Activated CD4-positive, alpha-beta T cell treated with anti-CD3 and anti-CD28 coated beads, Interleukin-2, amount 10 ng/mL, durations not matched to agents 7 days and 5 days (primary cell): ENCODE data around the gene APOC4. TPM values are rescaled to one million over a fixed set of nuclear protein-coding genes. Genes with fewer than 3 reads are reported as not detected.
"Not testable (repeated sequence)": the region's sequence is repeated elsewhere in the genome, so short reads cannot be mapped to it uniquely, and the experiment has no call there.

ENCODE experiments used
- CTCF ChIA-PET: fragments of 350-600 bp; sonication (Branson Sonifier 250); formaldehyde crosslinking; loops from one replicate; lab custom pipeline; 2021; ENCODE audit warnings: antibody characterized with exemption; lab: Charles Lee
- POLR2A ChIA-PET: fragments of 350-600 bp; sonication (Branson Sonifier 250); formaldehyde crosslinking; loops from one replicate; lab custom pipeline; 2021; ENCODE audit warnings: antibody characterized with exemption; lab: Charles Lee
- DNase-seq: peaks from one replicate; pipeline ENCODE4 v3.0.0-alpha.2; 2020
- H3K27ac Mint-ChIP-seq: one replicate; pipeline ENCODE4 v1.8.0; 2021; ENCODE audit warnings: mild to moderate bottlenecking, moderate library complexity, mixed read lengths
- H3K27me3 Mint-ChIP-seq: one replicate; pipeline ENCODE4 v1.8.0; 2021; ENCODE audit warnings: mixed read lengths
- H3K36me3 Mint-ChIP-seq: one replicate; pipeline ENCODE4 v1.8.0; 2021; ENCODE audit warnings: low read depth, mixed read lengths
- H3K4me1 Mint-ChIP-seq: one replicate; pipeline ENCODE4 v1.8.0; 2021; ENCODE audit warnings: mixed read lengths
- H3K4me3 Mint-ChIP-seq: one replicate; pipeline ENCODE4 v1.8.0; 2021; ENCODE audit warnings: mild to moderate bottlenecking, moderate library complexity, mixed read lengths
- H3K9me3 Mint-ChIP-seq: one replicate; pipeline ENCODE4 v1.8.0; 2021; ENCODE audit warnings: mixed read lengths
- total RNA-seq, 2 experiments: library from RNA; stranded (reverse); gene quantifications; one replicate each; pipeline ENCODE4 v1.2.3, GENCODE V29; 2021

APOC4 gene
- total RNA-seq, 2 experiments from 2014 or later = not detected

GRCh38 chr19:44954649-44955504, 12.8 kb downstream of the APOC4 start, which contains the start of gene CLPTM1:
Gene CLPTM1, plus strand, starts transcription at chr19:44955380. Its CDS starts 16 bp downstream, at chr19:44955396.
- Mint-ChIP-seq H3K27ac (peak within 1 kb of the TSS; percentile 98), H3K4me1 (peaks cover 39% of the 10 kb centered on the region), H3K27me3 (no peaks in the 10 kb centered on the region), H3K4me3 (peak within 1 kb of the TSS; percentile 95), H3K9me3 (no peaks in the 10 kb centered on the region), H3K36me3 (no peaks in the 10 kb centered on the region)
- POLR2A ChIA-PET = interaction anchor here (0.6 kb wide), 1 partner anchor 1078 kb away, joined by 3 read pairs; no protein-coding TSS in a partner anchor
- peak; percentile 97 for DNase-seq
- CTCF ChIA-PET = interaction anchor here (0.6 to 1.2 kb wide), 5 partner anchors 20 to 67 kb away, joined by 3 to 4 read pairs (median 3); no protein-coding TSS in a partner anchor

GRCh38 chr19:44955505-44956439, 13.7 kb downstream of the APOC4 start:
- H3K4me3 Mint-ChIP-seq = peak overlapping the region; percentile 95
- CTCF ChIA-PET = interaction anchor here (0.6 to 1.5 kb wide), 2 partner anchors 10 to 261 kb away, joined by 4 read pairs; no protein-coding TSS in a partner anchor
- no peak for DNase-seq
- H3K4me1 Mint-ChIP-seq = peaks cover 44% of the 10 kb centered on the region
- H3K27me3 Mint-ChIP-seq = no peaks in the 10 kb centered on the region
- peak overlapping the region; percentile 89 for H3K27ac Mint-ChIP-seq
- no peaks in the 10 kb centered on the region for H3K9me3 Mint-ChIP-seq
- no peaks in the 10 kb centered on the region for H3K36me3 Mint-ChIP-seq
- POLR2A ChIA-PET = interaction anchor here (0.7 kb wide), 1 partner anchor 18 kb away, joined by 3 read pairs; no protein-coding TSS in a partner anchor

GRCh38 chr19:44957526-44957925, 15.5 kb downstream of the APOC4 start:
- Mint-ChIP-seq H3K9me3 (no peaks in the 10 kb centered on the region), H3K4me1 (peaks cover 44% of the 10 kb centered on the region), H3K27me3 (no peaks in the 10 kb centered on the region), H3K4me3 (no peak overlapping the region), H3K27ac (no peak overlapping the region), H3K36me3 (peaks cover 4% of the 10 kb centered on the region)
- POLR2A ChIA-PET = no interaction called here
- no peak for DNase-seq
- CTCF ChIA-PET = interaction anchor here (0.6 to 1.5 kb wide), 4 partner anchors 8 to 381 kb away, joined by 3 to 4 read pairs (median 4); no protein-coding TSS in a partner anchor

GRCh38 chr19:44958090-44958489, 16.1 kb downstream of the APOC4 start:
- peaks cover 44% of the 10 kb centered on the region for H3K4me1 Mint-ChIP-seq
- no peak for DNase-seq
- no peaks in the 10 kb centered on the region for H3K27me3 Mint-ChIP-seq
- ChIA-PET CTCF (interaction anchor here (0.6 to 1.2 kb wide), 3 partner anchors 11 to 381 kb away, joined by 3 to 4 read pairs (median 3); no protein-coding TSS in a partner anchor), POLR2A (no interaction called here)
- H3K36me3 Mint-ChIP-seq = peaks cover 5% of the 10 kb centered on the region
- no peak overlapping the region for H3K27ac Mint-ChIP-seq
- no peak overlapping the region for H3K4me3 Mint-ChIP-seq
- H3K9me3 Mint-ChIP-seq = no peaks in the 10 kb centered on the region

- no peaks in the 10 kb centered on the region for H3K9me3 Mint-ChIP-seq
- no peaks in the 10 kb centered on the region for H3K27me3 Mint-ChIP-seq
- H3K4me1 Mint-ChIP-seq = peaks cover 39% of the 10 kb centered on the region
- no peak overlapping the region for H3K4me3 Mint-ChIP-seq
- DNase-seq = no peak
- CTCF ChIA-PET = interaction anchor here (0.5 kb wide), 2 partner anchors 103 to 272 kb away, joined by 3 to 4 read pairs; no protein-coding TSS in a partner anchor
- H3K27ac Mint-ChIP-seq = no peak overlapping the region
- peaks cover 9% of the 10 kb centered on the region for H3K36me3 Mint-ChIP-seq
- POLR2A ChIA-PET = no interaction called here
Measured at GRCh38 chr19:44959691-44960090, 17.7 kb downstream of the APOC4 start.

GRCh38 chr19:44960906-44961728, 19.1 kb downstream of the APOC4 start:
- CTCF ChIA-PET = no interaction called here
- POLR2A ChIA-PET = no interaction called here

GRCh38 chr19:44961821-44962220, 19.8 kb downstream of the APOC4 start:
- Mint-ChIP-seq H3K9me3 (no peaks in the 10 kb centered on the region), H3K27me3 (no peaks in the 10 kb centered on the region), H3K27ac (no peak overlapping the region), H3K36me3 (peaks cover 12% of the 10 kb centered on the region), H3K4me3 (no peak overlapping the region), H3K4me1 (peaks cover 26% of the 10 kb centered on the region)
- CTCF ChIA-PET = no interaction called here
- POLR2A ChIA-PET = no interaction called here
- DNase-seq = no peak

More at GRCh38 chr19:44960906-44961728, 19.1 kb downstream of the APOC4 start:
- H3K36me3 Mint-ChIP-seq = peaks cover 12% of the 10 kb centered on the region
- H3K27me3 Mint-ChIP-seq = no peaks in the 10 kb centered on the region
- no peak overlapping the region for H3K4me3 Mint-ChIP-seq
- peak overlapping the region; percentile 71 for H3K27ac Mint-ChIP-seq
- H3K4me1 Mint-ChIP-seq = peaks cover 33% of the 10 kb centered on the region
- H3K9me3 Mint-ChIP-seq = no peaks in the 10 kb centered on the region
- no peak for DNase-seq

- H3K4me1 Mint-ChIP-seq = no peaks in the 10 kb centered on the region
- no peak overlapping the region for H3K4me3 Mint-ChIP-seq
- CTCF ChIA-PET = no interaction called here
- peaks cover 7% of the 10 kb centered on the region for H3K36me3 Mint-ChIP-seq
- no peaks in the 10 kb centered on the region for H3K9me3 Mint-ChIP-seq
- DNase-seq = no peak
- no peaks in the 10 kb centered on the region for H3K27me3 Mint-ChIP-seq
- no peak overlapping the region for H3K27ac Mint-ChIP-seq
- POLR2A ChIA-PET = no interaction called here
Measured at GRCh38 chr19:44968118-44968517, 26.1 kb downstream of the APOC4 start.

- no peak for DNase-seq
- CTCF ChIA-PET = no interaction called here
- Mint-ChIP-seq H3K4me3 (no peak overlapping the region), H3K27ac (no peak overlapping the region), H3K36me3 (peaks cover 7% of the 10 kb centered on the region), H3K9me3 (no peaks in the 10 kb centered on the region), H3K27me3 (no peaks in the 10 kb centered on the region), H3K4me1 (no peaks in the 10 kb centered on the region)
- POLR2A ChIA-PET = no interaction called here
Measured at GRCh38 chr19:44968670-44969069, 26.6 kb downstream of the APOC4 start.

- no peak for DNase-seq
- Mint-ChIP-seq H3K27me3 (no peaks in the 10 kb centered on the region), H3K9me3 (no peaks in the 10 kb centered on the region), H3K4me3 (no peak overlapping the region), H3K36me3 (peaks cover 8% of the 10 kb centered on the region), H3K27ac (no peak overlapping the region), H3K4me1 (no peaks in the 10 kb centered on the region)
- POLR2A ChIA-PET = no interaction called here
- CTCF ChIA-PET = interaction anchor here (0.7 to 0.9 kb wide), 2 partner anchors 11 to 17 kb away, joined by 3 read pairs; no protein-coding TSS in a partner anchor
Measured at GRCh38 chr19:44969437-44969836, 27.4 kb downstream of the APOC4 start.

GRCh38 chr19:44971451-44971850, 29.4 kb downstream of the APOC4 start:
- H3K4me3 Mint-ChIP-seq, H3K36me3 Mint-ChIP-seq, H3K27me3 Mint-ChIP-seq, H3K27ac Mint-ChIP-seq, H3K9me3 Mint-ChIP-seq, DNase-seq, H3K4me1 Mint-ChIP-seq, POLR2A ChIA-PET: not testable (repeated sequence)
- CTCF ChIA-PET = interaction anchor here (0.7 to 2.1 kb wide), 2 partner anchors 14 to 366 kb away, joined by 3 to 4 read pairs; no protein-coding TSS in a partner anchor
